ENCODE data around the gene NHS. TPM values are rescaled to one million over a fixed set of nuclear protein-coding genes. Genes with fewer than 3 reads are reported as not detected.

The NHS gene
- total RNA-seq, 1 donor from 2014 or later, result 12.1 TPM

DNA sequence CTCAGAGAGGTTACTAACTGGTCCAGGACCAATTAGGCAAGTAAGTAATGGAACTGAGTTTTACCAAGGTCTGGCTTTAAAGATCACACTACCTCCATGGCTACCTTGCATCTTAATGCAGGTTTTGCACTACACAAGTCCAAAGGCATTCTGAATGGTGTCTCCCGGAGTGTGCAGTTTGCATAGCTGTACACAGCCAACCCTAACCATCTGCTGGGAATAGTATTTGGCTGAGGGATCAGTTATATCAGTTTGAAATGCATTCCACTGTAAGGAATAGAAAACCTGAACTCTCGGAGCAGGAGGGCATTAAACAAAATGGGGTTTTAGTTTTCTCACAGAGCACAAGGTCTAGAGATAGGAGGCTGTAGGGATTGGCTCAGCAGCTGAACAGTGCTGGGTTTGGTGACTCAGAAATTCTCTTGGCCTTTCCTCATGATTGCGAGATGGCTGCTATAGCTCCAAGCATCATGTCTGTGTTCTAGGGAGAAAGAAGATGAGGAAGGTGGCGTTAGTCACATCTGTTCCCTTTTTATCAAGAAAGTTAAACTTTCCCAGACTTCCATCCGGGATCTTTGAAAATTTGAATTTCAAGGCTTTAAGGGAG lies 177.1 kb downstream of the NHS start:
- H3K27ac Mint-ChIP-seq, result no peak overlapping the region
- H3K4me3 Mint-ChIP-seq, result no peak overlapping the region
- Histone ChIP-seq H3K79me2 (ENCODE audit: low read depth) (no peaks in the 10 kb centered on the region), H3K27ac (no peak overlapping the region), H4K20me1 (ENCODE audit: low read depth) (peaks cover 6% of the 10 kb centered on the region), H3F3A (ENCODE audit: low read depth) (peaks cover 7% of the 10 kb centered on the region), H3K36me3 (no peaks in the 10 kb centered on the region), H3K9ac (no peak overlapping the region), H3K27me3 (no peaks in the 10 kb centered on the region), H3K4me2 (no peak overlapping the region), H3K4me1 (no peaks in the 10 kb centered on the region), H3K4me3 (no peak overlapping the region), H3K9me3 (ENCODE audit: low read depth) (no peaks in the 10 kb centered on the region), H2AFZ (replicated peaks) (no peak overlapping the region)
- H3K4me1 Mint-ChIP-seq, result peaks cover 57% of the 10 kb centered on the region
- no peak for DNase-seq (ENCODE audit: low spot score)
- TF ChIP-seq EZH2 (IDR thresholded peaks at IDR 0.05), result no peak
- TF ChIP-seq CTCF (IDR thresholded peaks at IDR 0.05), result no peak
- no peak for TF ChIP-seq EZH2phosphoT487 (IDR thresholded peaks at IDR 0.05)
- no peaks in the 10 kb centered on the region for H3K36me3 Mint-ChIP-seq
- H3K27me3 Mint-ChIP-seq (ENCODE audit: insufficient read depth, low read depth), result peaks cover 5% of the 10 kb centered on the region
- no peaks in the 10 kb centered on the region for H3K9me3 Mint-ChIP-seq

DNA sequence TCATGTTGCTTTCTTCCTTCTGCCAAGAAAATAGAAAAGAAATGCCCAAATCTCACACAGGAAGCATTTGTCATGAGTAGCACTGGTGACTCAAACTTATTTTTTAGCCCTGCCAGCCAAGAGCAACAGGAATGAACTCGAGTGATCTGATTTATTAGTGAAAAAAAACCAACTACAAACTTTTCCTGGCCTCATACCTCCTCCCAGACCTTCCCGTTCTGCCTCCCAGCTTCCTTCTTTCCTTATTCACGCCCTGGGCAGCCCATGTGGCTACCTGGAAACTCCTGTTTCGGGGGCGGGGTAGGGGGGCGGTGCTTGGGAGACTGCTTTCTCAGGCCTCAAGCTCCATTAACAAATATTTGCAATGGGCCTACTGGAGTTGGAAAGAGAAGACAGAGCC lies 178.5 kb downstream of the NHS start:
- H3K27me3 Mint-ChIP-seq (ENCODE audit: insufficient read depth, low read depth), result peaks cover 5% of the 10 kb centered on the region
- Histone ChIP-seq H2AFZ (replicated peaks) (no peak overlapping the region), H3K4me3 (no peak overlapping the region), H3K9ac (no peak overlapping the region), H3K27me3 (no peaks in the 10 kb centered on the region), H3F3A (ENCODE audit: low read depth) (peaks cover 7% of the 10 kb centered on the region), H3K79me2 (ENCODE audit: low read depth) (no peaks in the 10 kb centered on the region), H3K4me1 (no peaks in the 10 kb centered on the region), H3K27ac (no peak overlapping the region), H3K4me2 (no peak overlapping the region), H3K36me3 (no peaks in the 10 kb centered on the region), H4K20me1 (ENCODE audit: low read depth) (peaks cover 6% of the 10 kb centered on the region), H3K9me3 (ENCODE audit: low read depth) (no peaks in the 10 kb centered on the region)
- TF ChIP-seq EZH2phosphoT487 (IDR thresholded peaks at IDR 0.05), result no peak
- TF ChIP-seq CTCF (IDR thresholded peaks at IDR 0.05), result no peak
- TF ChIP-seq EZH2 (IDR thresholded peaks at IDR 0.05), result no peak
- H3K36me3 Mint-ChIP-seq, result no peaks in the 10 kb centered on the region
- H3K4me3 Mint-ChIP-seq, result no peak overlapping the region
- H3K9me3 Mint-ChIP-seq, result no peaks in the 10 kb centered on the region
- no peak for DNase-seq (ENCODE audit: low spot score)
- peaks cover 44% of the 10 kb centered on the region for H3K4me1 Mint-ChIP-seq
- H3K27ac Mint-ChIP-seq, result no peak overlapping the region

DNA sequence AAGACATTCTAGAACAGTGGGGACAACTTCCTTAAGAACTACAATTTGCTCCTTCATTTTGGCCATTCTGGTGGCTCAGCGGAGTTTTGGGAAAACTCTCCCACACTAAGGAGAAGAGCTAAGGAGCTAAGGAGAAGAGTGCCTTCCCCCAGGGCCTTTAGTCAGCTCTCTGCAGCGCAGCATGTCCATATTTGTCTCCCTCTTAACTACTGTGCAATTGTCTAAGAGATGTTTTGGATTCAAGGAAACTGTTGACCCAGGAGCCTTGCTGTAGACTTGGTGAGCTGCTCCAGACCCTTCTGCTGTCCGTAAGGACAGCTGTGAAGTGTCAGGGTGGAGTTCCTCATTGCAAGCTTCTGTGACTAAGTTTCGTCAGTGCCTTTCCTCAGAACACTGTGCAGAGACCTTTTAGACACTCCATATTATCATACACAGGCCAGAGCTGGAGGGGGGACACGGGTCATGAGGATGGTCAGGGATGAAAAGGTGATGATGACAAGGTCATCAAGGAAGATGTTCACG lies 179.0 kb downstream of the NHS start:
- Mint-ChIP-seq H3K9me3 (no peaks in the 10 kb centered on the region), H3K27me3 (ENCODE audit: insufficient read depth, low read depth) (peaks cover 5% of the 10 kb centered on the region), H3K4me1 (peaks cover 40% of the 10 kb centered on the region), H3K36me3 (no peaks in the 10 kb centered on the region), H3K27ac (no peak overlapping the region), H3K4me3 (no peak overlapping the region)
- H3F3A ChIP-seq (ENCODE audit: low read depth), result peaks cover 7% of the 10 kb centered on the region
- peaks cover 6% of the 10 kb centered on the region for H4K20me1 ChIP-seq (ENCODE audit: low read depth)
- DNase-seq (ENCODE audit: low spot score), result no peak
- no peaks in the 10 kb centered on the region for H3K9me3 ChIP-seq (ENCODE audit: low read depth)
- H3K36me3 ChIP-seq, result no peaks in the 10 kb centered on the region
- H3K27me3 ChIP-seq, result no peaks in the 10 kb centered on the region
- no peaks in the 10 kb centered on the region for H3K79me2 ChIP-seq (ENCODE audit: low read depth)
- no peaks in the 10 kb centered on the region for H3K4me1 ChIP-seq
- TF ChIP-seq CTCF (IDR thresholded peaks at IDR 0.05) (no peak), EZH2 (IDR thresholded peaks at IDR 0.05) (no peak), EZH2phosphoT487 (IDR thresholded peaks at IDR 0.05) (no peak)
- H3K4me2 ChIP-seq, result no peak overlapping the region
- H3K4me3 ChIP-seq, result no peak overlapping the region
- H3K27ac ChIP-seq, result no peak overlapping the region
- no peak overlapping the region for H3K9ac ChIP-seq
- no peak overlapping the region for H2AFZ ChIP-seq (replicated peaks)

Measured in neural progenitor cell (in vitro differentiated cells).